DOHH2 (cell line): ENCODE measurements around the gene GNB4.

Source experiments
- H3F3A ChIP-seq: fragments of 200-600 bp; sonication (generic), shearing (Covaris generic); 2 replicates; pipeline ENCODE4 v1.6.0; 2016; ENCODE audit warnings: antibody characterized with exemption, mild to moderate bottlenecking; ENCODE audit not compliant: control insufficient read depth, insufficient read depth
- H3K27ac ChIP-seq: fragments of 200-600 bp; sonication (generic); 2 replicates; pipeline ENCODE4 v1.5.1; 2014; ENCODE audit warnings: low read depth, mild to moderate bottlenecking, low read length, moderate library complexity
- H3K27me3 ChIP-seq: fragments of 200-600 bp; sonication (generic); 2 replicates; pipeline ENCODE4 v1.6.1; 2014; ENCODE audit warnings: mild to moderate bottlenecking, low read length, mixed read lengths; ENCODE audit not compliant: control insufficient read depth
- H3K36me3 ChIP-seq: fragments of 200-600 bp; sonication (generic); 2 replicates; pipeline ENCODE4 v1.6.1; 2014; ENCODE audit warnings: mild to moderate bottlenecking, low read length, moderate library complexity, mixed read lengths; ENCODE audit not compliant: control insufficient read depth
- H3K4me1 ChIP-seq: fragments of 200-600 bp; sonication (generic); 2 replicates; pipeline ENCODE4 v1.6.1; 2014; ENCODE audit warnings: mild to moderate bottlenecking, low read length, mixed read lengths; ENCODE audit not compliant: control insufficient read depth
- H3K4me2 ChIP-seq: fragments of 200-600 bp; sonication (generic); 2 replicates; pipeline ENCODE4 v1.6.0; 2014; ENCODE audit warnings: mild to moderate bottlenecking, low read length, moderate library complexity
- H3K4me3 ChIP-seq: fragments of 200-600 bp; sonication (generic); 2 replicates; pipeline ENCODE4 v1.5.1; 2014; ENCODE audit warnings: mild to moderate bottlenecking, low read length, mixed read lengths
- H3K79me2 ChIP-seq: fragments of 200-600 bp; sonication (generic); 2 replicates; pipeline ENCODE4 v1.6.1; 2014; ENCODE audit warnings: mild to moderate bottlenecking, low read length, mixed read lengths; ENCODE audit not compliant: control insufficient read depth
- H3K9me2 ChIP-seq: fragments of 200-600 bp; sonication (generic); replicated peaks from 2 replicates; pipeline ENCODE4 v1.6.1; 2014; ENCODE audit warnings: mild to moderate bottlenecking, low read length, mixed read lengths; ENCODE audit not compliant: control insufficient read depth
- H3K9me3 ChIP-seq: fragments of 200-600 bp; sonication (generic); 2 replicates; pipeline ENCODE4 v1.6.1; 2014; ENCODE audit warnings: antibody characterized with exemption, low read length, mixed read lengths; ENCODE audit not compliant: control insufficient read depth, insufficient read depth
- H4K20me1 ChIP-seq: fragments of 200-600 bp; sonication (generic); 2 replicates; pipeline ENCODE4 v1.6.0; 2014; ENCODE audit warnings: low read depth, mild to moderate bottlenecking, antibody characterized with exemption, low read length, moderate library complexity; ENCODE audit not compliant: control insufficient read depth, insufficient read depth
- CTCF ChIP-seq: fragments of 200-600 bp; sonication (generic); IDR thresholded peaks from one replicate; pipeline ENCODE4 v1.5.1; 2014; ENCODE audit warnings: antibody characterized with exemption, mild to moderate bottlenecking, low read depth, low read length; ENCODE audit not compliant: poor library complexity, severe bottlenecking
- EZH2phosphoT487 ChIP-seq: fragments of 200-600 bp; sonication (generic); IDR thresholded peaks from 2 replicates; pipeline ENCODE4 v1.6.1; 2017; ENCODE audit warnings: borderline replicate concordance, mild to moderate bottlenecking, antibody characterized with exemption, low read length, moderate library complexity, mixed read lengths

The GNB4 gene

GRCh38 chr3:179438841-179439240 lies 12.4 kb downstream of the GNB4 start:
- Histone ChIP-seq H3K4me3 (peak overlapping the region; percentile 59), H3K4me1 (peaks cover 68% of the 10 kb centered on the region), H3K27me3 (no peaks in the 10 kb centered on the region), H3K9me2 (no peaks in the 10 kb centered on the region), H3F3A (peaks cover 29% of the 10 kb centered on the region), H3K4me2 (peak overlapping the region; percentile 68), H3K9me3 (no peaks in the 10 kb centered on the region), H4K20me1 (no peaks in the 10 kb centered on the region), H3K27ac (peak overlapping the region; percentile 86), H3K79me2 (peaks cover 69% of the 10 kb centered on the region), H3K36me3 (peaks cover 6% of the 10 kb centered on the region; the same call in 1 of the 2 replicates)
- TF ChIP-seq EZH2phosphoT487 (no peak), CTCF (no peak)

- H3F3A ChIP-seq: peaks cover 29% of the 10 kb centered on the region
- peaks cover 77% of the 10 kb centered on the region for H3K79me2 ChIP-seq
- no peaks in the 10 kb centered on the region for H3K9me3 ChIP-seq
- peak overlapping the region; percentile 7; the same call in 1 of the 2 replicates for H3K27ac ChIP-seq
- H3K9me2 ChIP-seq: no peaks in the 10 kb centered on the region
- H3K4me2 ChIP-seq: peak overlapping the region; percentile 30
- no peak for TF ChIP-seq CTCF
- TF ChIP-seq EZH2phosphoT487: no peak
- no peaks in the 10 kb centered on the region for H3K27me3 ChIP-seq
- peaks cover 91% of the 10 kb centered on the region for H3K4me1 ChIP-seq
- H4K20me1 ChIP-seq: no peaks in the 10 kb centered on the region
- H3K4me3 ChIP-seq: no peak overlapping the region
- H3K36me3 ChIP-seq: peaks cover 4% of the 10 kb centered on the region; the same call in 1 of the 2 replicates
Measured at GRCh38 chr3:179436517-179436916, 14.8 kb downstream of the GNB4 start.

GRCh38 chr3:179432451-179432850 lies 18.8 kb downstream of the GNB4 start:
- H3K4me2 ChIP-seq: peak overlapping the region; percentile 81
- H3K9me2 ChIP-seq: no peaks in the 10 kb centered on the region
- H3K27ac ChIP-seq: peak overlapping the region; percentile 49
- TF ChIP-seq EZH2phosphoT487 (no peak), CTCF (no peak)
- peaks cover 11% of the 10 kb centered on the region; the same call in 1 of the 2 replicates for H3F3A ChIP-seq
- peaks cover 63% of the 10 kb centered on the region for H3K4me1 ChIP-seq
- no peaks in the 10 kb centered on the region for H3K27me3 ChIP-seq
- no peaks in the 10 kb centered on the region for H4K20me1 ChIP-seq
- H3K4me3 ChIP-seq: peak overlapping the region; percentile 64
- no peaks in the 10 kb centered on the region for H3K9me3 ChIP-seq
- peaks cover 91% of the 10 kb centered on the region for H3K79me2 ChIP-seq
- no peaks in the 10 kb centered on the region for H3K36me3 ChIP-seq

GRCh38 chr3:179432021-179432420 lies 19.2 kb downstream of the GNB4 start:
- H3K4me3 ChIP-seq: peak overlapping the region; percentile 64
- peaks cover 90% of the 10 kb centered on the region for H3K79me2 ChIP-seq
- peaks cover 11% of the 10 kb centered on the region; the same call in 1 of the 2 replicates for H3F3A ChIP-seq
- peak overlapping the region; percentile 49 for H3K27ac ChIP-seq
- H3K4me2 ChIP-seq: peak overlapping the region; percentile 81
- H3K36me3 ChIP-seq: no peaks in the 10 kb centered on the region
- no peaks in the 10 kb centered on the region for H3K9me3 ChIP-seq
- H3K27me3 ChIP-seq: no peaks in the 10 kb centered on the region
- no peaks in the 10 kb centered on the region for H3K9me2 ChIP-seq
- H3K4me1 ChIP-seq: peaks cover 59% of the 10 kb centered on the region
- H4K20me1 ChIP-seq: no peaks in the 10 kb centered on the region
- TF ChIP-seq CTCF (no peak), EZH2phosphoT487 (no peak)
